GM12892 (cell line): ENCODE results near the gene TAL2.
"Not testable (repeated sequence)": the region's sequence is repeated elsewhere in the genome, so short reads cannot be mapped to it uniquely, and the experiment has no call there.

Experiments
- DNase-seq: peaks from one replicate; pipeline ENCODE4 v3.0.0; 2011; ENCODE audit not compliant: insufficient read length
- FAIRE-seq: peaks from 2 replicates; lab custom pipeline; 2011; peaks lifted over from hg19 to GRCh38; lab: Jason Lieb, UNC
- POLR2A ChIP-seq: IDR thresholded peaks from 2 replicates; pipeline ENCODE4 v1.6.1; 2011; ENCODE audit warnings: low read depth, low read length, control low read depth
- POLR2AphosphoS5 ChIP-seq: IDR thresholded peaks from 2 replicates; pipeline ENCODE4 v1.6.1; 2011; ENCODE audit warnings: low read depth, low read length, control low read depth
- TAF1 ChIP-seq: IDR thresholded peaks from 2 replicates; pipeline ENCODE4 v1.6.1; 2011; ENCODE audit warnings: low read depth, mild to moderate bottlenecking, control low read depth, low read length, borderline replicate concordance

TAL2 gene

DNA sequence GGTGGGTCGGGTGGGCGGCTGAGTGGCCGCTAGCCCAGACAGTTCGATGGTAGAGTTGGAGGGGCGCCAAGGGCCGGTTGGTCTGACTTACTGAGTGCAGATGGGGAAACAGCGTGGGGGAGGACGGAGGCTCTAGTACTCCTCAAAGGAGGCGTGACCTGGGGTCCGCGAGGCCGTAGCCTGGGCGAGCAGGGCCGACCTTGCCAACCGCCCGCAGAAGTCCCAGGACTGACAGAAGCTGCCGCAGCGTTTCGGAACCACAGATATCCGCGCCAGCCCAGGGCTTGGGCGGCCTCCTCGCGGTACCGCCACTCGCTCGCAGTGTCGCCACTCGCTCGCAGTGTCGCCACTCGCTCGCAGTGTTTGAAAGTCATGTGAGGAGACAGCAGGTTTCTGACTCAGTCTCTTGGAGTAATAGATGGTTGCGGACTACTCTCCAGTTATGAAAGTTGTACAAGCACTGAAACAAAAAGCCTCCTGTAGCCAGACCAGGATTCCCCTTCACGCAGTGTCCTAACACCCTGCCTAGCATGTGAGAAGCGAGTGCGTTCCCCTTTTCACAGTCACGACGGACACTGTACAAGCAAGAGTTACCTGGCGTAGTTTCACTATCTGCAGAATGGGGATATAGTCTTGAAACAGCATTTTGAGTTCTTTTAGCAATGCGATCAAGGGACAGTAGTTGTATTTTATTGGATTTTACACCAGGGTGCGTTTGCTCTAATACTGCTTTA is 32.8 kb downstream of the TAL2 start:
- DNase-seq (peak; percentile 45), FAIRE-seq (peak; percentile 90)
- TF ChIP-seq TAF1: no peak
- TF ChIP-seq POLR2AphosphoS5: no peak
- TF ChIP-seq POLR2A: no peak

GRCh38 chr9:105696219-105696793 is 34.0 kb downstream of the TAL2 start:
- DNase-seq: no peak
- no peak for FAIRE-seq
- TF ChIP-seq TAF1: no peak
- no peak for TF ChIP-seq POLR2AphosphoS5
- TF ChIP-seq POLR2A: no peak

GRCh38 chr9:105697871-105698270 is 35.6 kb downstream of the TAL2 start:
- no peak for DNase-seq
- no peak for TF ChIP-seq POLR2AphosphoS5
- no peak for TF ChIP-seq POLR2A
- TF ChIP-seq TAF1: no peak
- no peak for FAIRE-seq

- no peak for DNase-seq
- FAIRE-seq: no peak
- TF ChIP-seq TAF1 (no peak), POLR2AphosphoS5 (no peak), POLR2A (no peak)
These were observed 36.2 kb downstream of the TAL2 start for GRCh38 chr9:105698348-105698870.

DNA sequence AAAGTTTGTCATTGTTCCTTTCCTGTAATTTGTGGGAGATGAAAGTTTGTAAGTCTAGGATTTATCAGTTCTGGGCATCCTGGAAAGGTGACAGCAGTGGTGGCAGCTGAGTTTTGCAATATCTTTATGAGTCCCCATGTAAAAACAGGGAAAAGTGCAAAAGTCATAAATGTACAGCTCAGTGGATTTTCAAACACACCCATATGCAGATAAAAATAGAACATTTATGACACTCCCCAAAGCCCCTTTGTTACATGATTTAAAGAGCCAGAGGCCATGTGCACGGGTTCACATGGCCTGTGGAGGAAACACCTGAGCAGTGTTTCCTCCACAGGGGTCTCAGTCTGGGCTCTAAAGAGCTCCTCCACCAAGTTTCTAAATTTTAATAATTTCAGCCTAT is 38.4 kb downstream of the TAL2 start:
- no peak for TF ChIP-seq POLR2AphosphoS5
- no peak for TF ChIP-seq POLR2A
- TF ChIP-seq TAF1: no peak
- DNase-seq (no peak), FAIRE-seq (no peak)

GRCh38 chr9:105701145-105701544 is 38.9 kb downstream of the TAL2 start:
- FAIRE-seq (no peak), DNase-seq (no peak)
- TF ChIP-seq TAF1 (no peak), POLR2A (no peak), POLR2AphosphoS5 (no peak)

- DNase-seq (no peak), FAIRE-seq (no peak)
- TF ChIP-seq TAF1 (no peak), POLR2A (no peak)
These were observed 40.0 kb downstream of the TAL2 start for GRCh38 chr9:105702207-105702606.

- FAIRE-seq, DNase-seq: not testable (repeated sequence)
These were observed 41.4 kb downstream of the TAL2 start for GRCh38 chr9:105703638-105704037.

- TF ChIP-seq POLR2A: no peak
- TF ChIP-seq TAF1: no peak
- no peak for TF ChIP-seq POLR2AphosphoS5
- FAIRE-seq: no peak
- DNase-seq: no peak
These were observed 43.9 kb downstream of the TAL2 start for GRCh38 chr9:105706156-105706555.

DNA sequence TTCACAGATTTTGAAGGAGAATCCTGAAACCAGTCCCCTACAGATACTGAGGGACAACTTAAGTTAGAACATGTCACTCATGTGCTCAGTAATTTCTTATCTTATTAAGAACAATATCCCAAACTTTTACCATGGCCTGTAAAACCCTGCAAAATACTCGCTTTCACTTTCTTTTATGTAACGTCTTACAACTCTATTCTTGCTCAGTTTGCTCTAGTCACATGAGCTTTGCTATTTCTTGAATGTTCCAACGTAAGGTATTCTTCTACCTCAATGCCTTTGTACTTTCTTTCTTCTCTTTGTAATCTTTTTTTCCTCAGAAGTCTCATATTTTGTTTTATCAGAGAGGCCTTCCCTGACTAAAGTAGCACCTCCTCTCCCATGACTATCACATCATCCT is 46.1 kb downstream of the TAL2 start:
- FAIRE-seq: peak; percentile 62
- TF ChIP-seq POLR2AphosphoS5 (no peak), TAF1 (no peak)
- no peak for DNase-seq

DNA sequence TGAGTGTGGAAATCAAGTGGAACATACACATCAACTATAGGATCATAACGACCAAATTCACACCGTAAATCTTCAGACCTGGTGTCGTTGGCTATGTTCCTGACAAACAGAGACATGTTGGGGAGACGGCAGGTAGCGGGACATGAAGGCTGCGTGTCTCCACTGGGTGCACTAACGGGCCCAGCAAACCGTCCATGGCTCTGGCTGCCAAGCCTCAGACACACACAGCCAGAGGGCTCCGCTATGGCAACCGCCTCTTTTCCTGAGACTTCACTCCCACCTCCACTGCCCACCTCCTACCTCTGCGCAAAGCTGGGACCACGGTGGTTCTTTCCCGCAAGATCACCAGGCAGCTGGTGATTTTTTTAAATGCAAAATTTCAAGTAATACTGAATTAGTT is 48.4 kb downstream of the TAL2 start:
- TF ChIP-seq POLR2A (no peak), TAF1 (no peak), POLR2AphosphoS5 (no peak)
- DNase-seq (no peak), FAIRE-seq (no peak)

- FAIRE-seq: no peak
- no peak for TF ChIP-seq POLR2AphosphoS5
- TF ChIP-seq POLR2A: no peak
- TF ChIP-seq TAF1: no peak
These were observed 49.6 kb downstream of the TAL2 start for GRCh38 chr9:105711867-105712266.

DNA sequence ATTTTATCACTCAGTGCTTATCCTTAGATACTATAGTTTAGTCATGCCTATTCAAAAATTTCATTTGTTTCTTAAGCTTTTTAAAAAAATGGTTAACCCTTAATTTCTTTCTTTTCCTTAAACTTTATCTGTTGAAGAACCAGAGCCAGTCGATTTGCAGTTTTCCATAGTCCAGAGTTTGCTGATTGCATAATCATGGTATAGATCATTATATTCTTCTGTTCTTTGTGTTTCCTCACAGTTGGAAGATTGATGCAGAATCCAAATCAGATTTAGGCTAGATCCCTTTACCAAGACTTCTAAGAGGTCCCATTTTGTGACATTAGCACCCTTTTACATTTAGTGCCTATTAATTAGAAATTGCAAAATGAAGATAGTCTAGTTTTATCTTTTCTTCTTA is 50.0 kb downstream of the TAL2 start:
- FAIRE-seq (no peak), DNase-seq (no peak)
- TF ChIP-seq TAF1 (no peak), POLR2A (no peak), POLR2AphosphoS5 (no peak)

More at GRCh38 chr9:105711867-105712266, 49.6 kb downstream of the TAL2 start:
- no peak for DNase-seq
